Activated T-cell treated with anti-CD3 and anti-CD28 coated beads for 1 hour (primary cell): ENCODE measurements around the gene NFASC.

Source experiments
- DNase-seq: peaks from one replicate; pipeline ENCODE4 v3.0.0-alpha.2; 2020; ENCODE audit warnings: low read depth

The NFASC gene

GRCh38 chr1:204959836-204960235, 89.2 kb downstream of the NFASC start:
- DNase-seq: no peak

GRCh38 chr1:204960306-204961125, 89.9 kb downstream of the NFASC start:
- DNase-seq: no peak

GRCh38 chr1:204961765-204962419, 91.2 kb downstream of the NFASC start:
- no peak for DNase-seq

- DNase-seq: no peak
Observed at GRCh38 chr1:204962742-204963632, 92.3 kb downstream of the NFASC start.

- DNase-seq: no peak
Observed at GRCh38 chr1:204967451-204967850, 96.8 kb downstream of the NFASC start.

- no peak for DNase-seq
Observed at GRCh38 chr1:204968135-204968534, 97.5 kb downstream of the NFASC start.

GRCh38 chr1:204968951-204969350, 98.3 kb downstream of the NFASC start:
- DNase-seq: no peak

GRCh38 chr1:204970937-204971336, 100.3 kb downstream of the NFASC start:
- DNase-seq: no peak

- no peak for DNase-seq
Observed at GRCh38 chr1:204971517-204972336, 101.1 kb downstream of the NFASC start.

- DNase-seq: no peak
Observed at GRCh38 chr1:204972426-204972825, 101.8 kb downstream of the NFASC start.

- DNase-seq: no peak
Observed at GRCh38 chr1:204973449-204973848, 102.8 kb downstream of the NFASC start.

GRCh38 chr1:204974327-204974726, 103.7 kb downstream of the NFASC start:
- no peak for DNase-seq

GRCh38 chr1:204975021-204975420, 104.4 kb downstream of the NFASC start:
- DNase-seq: no peak

- DNase-seq: peak; percentile 30
Observed at GRCh38 chr1:204975568-204976235, 105.0 kb downstream of the NFASC start.

GRCh38 chr1:204976646-204977045, 106.0 kb downstream of the NFASC start:
- DNase-seq: no peak

- no peak for DNase-seq
Observed at GRCh38 chr1:204977318-204977717, 106.7 kb downstream of the NFASC start.

- DNase-seq: no peak
Observed at GRCh38 chr1:204978782-204979181, 108.1 kb downstream of the NFASC start.

- DNase-seq: no peak
Observed at GRCh38 chr1:204979306-204979705, 108.6 kb downstream of the NFASC start.

- DNase-seq: no peak
Observed at GRCh38 chr1:204979891-204980649, 109.4 kb downstream of the NFASC start.

- DNase-seq: no peak
Observed at GRCh38 chr1:204980840-204981405, 110.3 kb downstream of the NFASC start.
